SU-DHL-6 (cell line): ENCODE measurements around the gene UBE2L5.
"Not testable (repeated sequence)": the region's sequence is repeated elsewhere in the genome, so short reads cannot be mapped to it uniquely, and the experiment has no call there.

ENCODE experiments used
- CTCF ChIP-seq: fragments of 200-600 bp; sonication (generic); IDR thresholded peaks from one replicate; pipeline ENCODE4 v1.5.1; 2017; ENCODE audit warnings: antibody characterized with exemption, mild to moderate bottlenecking, low read length, moderate library complexity; ENCODE audit not compliant: insufficient read depth, poor library complexity, severe bottlenecking
- EZH2phosphoT487 ChIP-seq: fragments of 200-600 bp; sonication (generic), shearing (Covaris generic); conservative IDR thresholded peaks from 2 replicates; pipeline ENCODE4 v1.6.1; 2018; ENCODE audit warnings: mild to moderate bottlenecking, antibody characterized with exemption, low read length, moderate library complexity, mixed read lengths

GRCh38 chr13:30461279-30462066, 39.2 kb downstream of the UBE2L5 start:
- TF ChIP-seq CTCF, EZH2phosphoT487: not testable (repeated sequence)
